ENCODE results near the gene LAPTM4A.
A peak's percentile ranks its signal among the peaks of the same experiment; 100 is the strongest.

LAPTM4A gene

GRCh38 chr2:20001361-20001863 lies 50.0 kb downstream of the LAPTM4A start:
- no peak for DNase-seq (ENCODE audit: low spot score)
- TF ChIP-seq CTCF (IDR thresholded peaks at IDR 0.05; ENCODE audit: extremely low read depth, missing control alignments): no peak

DNA sequence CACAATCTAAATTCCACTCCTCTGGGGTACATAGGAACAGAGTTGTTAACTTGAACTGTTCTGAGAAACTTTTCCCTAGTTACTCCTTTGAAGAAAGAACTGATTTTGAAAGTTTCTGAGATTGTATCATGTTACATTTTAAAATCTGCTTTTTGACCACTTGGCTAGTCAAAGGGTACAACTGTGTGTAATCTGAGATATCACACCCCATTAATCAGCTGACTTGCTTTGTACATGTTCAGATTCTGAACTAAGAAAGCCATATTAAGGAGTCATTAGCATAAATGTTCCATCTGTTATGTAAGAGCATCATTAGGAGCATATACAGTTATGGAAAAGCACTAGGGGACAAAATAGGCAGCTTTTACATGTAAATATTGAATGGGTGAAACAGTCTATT lies 57.7 kb downstream of the LAPTM4A start:
- DNase-seq (ENCODE audit: low spot score): no peak
- TF ChIP-seq CTCF (IDR thresholded peaks at IDR 0.05; ENCODE audit: extremely low read depth, missing control alignments): no peak

DNA sequence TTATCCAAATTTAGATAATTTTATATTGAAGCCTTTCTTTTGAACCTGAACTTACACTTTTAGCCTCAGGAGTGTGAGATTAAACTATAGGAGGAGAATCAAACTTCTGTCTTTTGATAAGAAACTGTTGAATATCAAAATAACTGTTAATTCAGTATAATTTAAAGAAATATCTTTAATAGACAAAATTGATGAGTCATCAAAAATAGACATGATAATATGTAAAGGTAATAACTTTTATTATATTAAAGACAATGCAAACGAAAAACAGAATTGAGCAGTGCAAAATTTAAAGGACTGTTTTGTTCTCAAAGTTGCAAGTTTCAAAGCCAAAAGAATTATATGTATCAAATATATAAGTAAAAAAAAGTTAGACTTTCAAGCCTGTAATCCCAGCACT lies 59.5 kb downstream of the LAPTM4A start:
- TF ChIP-seq CTCF (IDR thresholded peaks at IDR 0.05; ENCODE audit: extremely low read depth, missing control alignments): no peak
- DNase-seq (ENCODE audit: low spot score): no peak

GRCh38 chr2:19990416-19990728 lies 61.1 kb downstream of the LAPTM4A start:
- DNase-seq (ENCODE audit: low spot score): no peak
- TF ChIP-seq CTCF (IDR thresholded peaks at IDR 0.05; ENCODE audit: extremely low read depth, missing control alignments): no peak

DNA sequence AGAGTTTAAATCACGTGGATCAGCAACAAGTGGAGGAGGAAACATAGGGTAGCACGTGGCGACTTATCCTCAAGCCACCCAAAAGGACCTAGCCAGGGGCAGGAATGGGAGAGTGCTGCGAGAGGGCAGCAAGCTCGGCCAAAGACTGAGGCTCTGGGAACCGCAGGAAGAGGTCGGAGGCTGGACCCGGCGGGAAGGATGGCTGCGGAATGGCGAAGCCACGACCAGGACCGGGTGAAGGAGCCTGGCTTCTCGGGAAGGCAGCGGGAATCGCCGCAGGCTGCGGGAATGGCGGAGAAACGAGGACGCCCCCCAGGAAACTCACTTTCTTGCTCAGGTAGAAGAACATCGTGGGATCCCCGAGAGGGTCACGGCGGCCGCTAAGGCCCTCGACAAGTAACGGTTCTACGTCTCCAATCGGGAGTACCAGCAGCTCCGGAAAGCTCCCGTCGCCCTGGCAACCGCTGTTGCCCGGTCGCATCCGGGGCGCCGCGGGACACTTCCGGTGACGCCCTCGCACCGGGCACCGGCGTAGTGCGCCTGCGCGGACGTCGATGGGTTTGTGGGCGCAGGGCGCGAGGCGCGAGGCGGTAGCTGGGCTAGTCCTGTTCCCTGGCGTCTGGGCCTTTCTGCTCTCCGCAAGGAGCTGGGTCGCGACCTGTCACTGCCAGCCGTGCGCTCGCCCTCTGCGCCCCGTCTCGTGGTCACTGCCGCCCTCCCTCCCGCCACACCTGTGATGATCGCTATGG lies 61.6 kb downstream of the LAPTM4A start, which contains the start of gene WDR35:
TSS of gene WDR35 (minus strand) at position 439 of the 749 bp plus-strand sequence. CDS start at position 349, 90 bp downstream.
- peak; percentile 95 for DNase-seq (ENCODE audit: low spot score)
- no peak for TF ChIP-seq CTCF (IDR thresholded peaks at IDR 0.05; ENCODE audit: extremely low read depth, missing control alignments)

DNA sequence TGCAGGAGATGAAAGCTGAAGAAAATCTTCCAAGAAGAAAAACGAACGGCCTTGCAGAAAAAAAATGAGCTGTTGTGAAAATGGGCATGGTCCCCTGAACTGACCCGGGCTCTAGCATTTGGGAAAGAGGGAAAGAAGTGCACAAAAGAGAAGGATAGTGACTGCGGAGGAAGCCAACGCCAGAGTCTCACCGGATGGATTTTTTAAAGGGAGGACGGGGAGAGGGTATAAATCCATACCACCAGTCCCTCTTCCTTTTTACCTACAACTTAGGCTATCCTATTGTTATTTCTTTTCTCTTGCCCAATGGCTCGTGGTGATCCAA lies 62.1 kb downstream of the LAPTM4A start:
- DNase-seq (ENCODE audit: low spot score): no peak
- no peak for TF ChIP-seq CTCF (IDR thresholded peaks at IDR 0.05; ENCODE audit: extremely low read depth, missing control alignments)

- no peak for TF ChIP-seq CTCF (IDR thresholded peaks at IDR 0.05; ENCODE audit: extremely low read depth, missing control alignments)
- DNase-seq (ENCODE audit: low spot score): no peak
These were observed 62.8 kb downstream of the LAPTM4A start for GRCh38 chr2:19988600-19988999.

Data from GM20000 (cell line).